Stimulated activated CD8-positive, alpha-beta memory T cell treated with anti-CD3 and anti-CD28 coated beads, Interleukin-7, amount 100 ng/mL, for 1 hour (primary cell): ENCODE results near the gene S100A2.
A peak's percentile ranks its signal among the peaks of the same experiment; 100 is the strongest.
"Not testable (repeated sequence)": the region's sequence is repeated elsewhere in the genome, so short reads cannot be mapped to it uniquely, and the experiment has no call there.

Experiments used
- DNase-seq, 2 donors: peaks; one replicate each; pipeline ENCODE4 v3.0.0-alpha.2; 2020; ENCODE audit warnings: low read depth in 2 of 2

Gene S100A2

DNA sequence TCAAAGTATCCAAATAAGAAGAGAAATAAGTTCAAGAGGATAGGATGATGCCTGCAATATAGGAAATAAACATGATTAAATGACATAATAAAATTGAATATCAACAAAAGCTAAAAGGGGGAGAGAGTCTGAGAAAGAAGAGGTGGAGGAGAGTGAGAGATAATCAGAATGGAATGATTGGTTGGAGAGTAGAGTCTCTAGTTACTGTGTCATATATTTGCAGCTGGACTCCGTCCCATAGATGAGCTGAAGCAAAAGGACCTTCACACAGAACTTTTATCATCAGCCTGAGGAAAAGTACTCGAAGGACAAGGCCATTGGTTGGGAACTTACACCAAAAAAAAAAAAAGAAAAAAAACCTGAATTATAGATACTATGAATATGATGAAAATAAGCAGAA is 22.8 kb upstream of the S100A2 start:
- DNase-seq, result no peak

DNA sequence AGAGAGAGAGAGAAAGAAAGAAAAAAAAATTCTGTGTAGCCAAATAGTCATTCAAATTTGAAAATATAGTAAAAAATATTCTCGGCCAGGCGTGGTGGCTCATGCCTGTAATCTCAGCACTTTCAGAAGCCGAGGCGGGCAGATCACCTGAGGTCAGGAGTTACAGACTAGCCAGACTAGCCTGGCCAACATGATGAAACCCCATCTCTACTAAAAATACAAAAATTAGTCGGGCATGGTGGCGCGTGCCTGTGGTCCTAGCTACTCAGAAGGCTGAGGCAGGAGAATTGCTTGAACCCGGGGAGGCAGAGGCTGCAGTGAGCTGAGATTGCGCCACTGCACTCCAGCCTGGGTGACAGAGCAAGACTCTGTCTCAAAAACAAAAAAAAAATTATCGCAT is 22.4 kb upstream of the S100A2 start:
- not testable (repeated sequence) for DNase-seq

DNA sequence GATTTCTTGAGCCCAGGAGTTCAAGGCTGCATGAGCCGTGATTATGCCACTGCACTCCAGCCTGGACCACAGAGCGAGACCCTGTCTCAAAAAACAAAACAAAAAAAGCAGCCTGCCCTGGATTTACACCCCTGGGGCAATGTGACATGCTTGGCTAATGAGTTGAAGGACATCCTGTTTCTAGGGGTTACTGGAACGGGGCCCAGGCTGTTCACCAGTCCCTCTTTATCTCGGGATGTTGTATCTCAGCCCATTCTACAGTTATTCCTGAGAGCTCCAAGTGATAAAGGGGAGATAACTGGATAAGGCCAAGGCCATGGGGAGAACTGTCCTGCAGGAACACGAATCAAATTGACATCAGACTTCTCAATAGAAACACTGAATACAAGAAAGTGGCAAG is 21.7 kb upstream of the S100A2 start:
- no peak for DNase-seq

DNA sequence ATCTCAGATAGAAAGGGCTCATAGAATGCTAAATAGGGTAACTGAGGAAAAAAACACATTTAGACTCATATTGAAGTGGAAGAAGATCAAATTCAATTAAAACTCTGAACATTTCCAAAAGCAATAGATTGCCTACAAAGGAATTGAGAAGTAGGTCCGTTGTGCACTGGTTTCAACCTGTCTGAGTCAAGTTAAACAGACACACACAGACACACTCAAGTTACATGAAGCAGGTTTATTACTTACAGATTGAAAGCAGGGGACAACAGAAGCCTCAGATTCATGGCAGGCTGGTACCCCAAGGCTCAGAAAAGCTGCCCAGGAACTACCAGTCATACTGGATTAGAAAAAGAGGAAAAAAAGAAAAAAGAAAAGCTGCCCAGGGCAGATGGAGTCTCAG is 20.7 kb upstream of the S100A2 start:
- no peak for DNase-seq

DNA sequence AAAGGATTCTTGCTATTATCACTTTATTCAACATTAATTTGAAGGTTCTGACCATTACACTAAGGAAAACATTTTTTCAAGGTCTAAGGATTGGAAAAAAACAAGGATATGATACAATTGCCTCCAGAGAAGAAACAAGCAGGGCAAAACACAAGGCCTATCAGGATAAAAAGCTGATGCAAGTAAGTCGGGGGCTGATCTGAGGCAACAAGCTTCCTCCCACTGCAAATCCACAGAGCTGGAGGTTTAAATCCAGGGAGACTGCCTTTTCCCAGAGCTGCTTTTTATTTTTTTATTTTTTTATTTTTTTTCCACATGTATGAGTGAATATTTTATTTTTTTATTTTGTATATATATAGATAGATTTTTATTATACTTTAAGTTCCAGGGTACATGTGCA is 19.4 kb upstream of the S100A2 start:
- no peak for DNase-seq

DNA sequence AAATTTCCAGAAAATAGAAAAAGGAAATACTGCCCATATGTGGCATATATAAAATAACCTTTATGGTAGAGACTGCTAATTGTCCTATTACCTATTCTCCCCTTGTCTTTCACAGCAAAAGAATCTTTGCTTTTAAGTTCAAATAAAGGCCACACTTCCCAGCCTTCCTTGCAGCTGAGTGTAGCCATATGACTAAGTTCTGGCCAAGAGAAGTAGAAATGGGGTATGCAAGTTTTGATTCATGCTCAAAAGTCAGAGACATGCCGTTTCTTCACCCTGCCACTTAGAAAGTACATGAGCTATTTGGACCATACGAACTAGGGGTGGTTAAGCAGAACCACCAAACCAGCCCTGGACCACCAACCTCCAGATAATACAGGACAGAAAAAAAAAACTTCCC is 18.3 kb upstream of the S100A2 start:
- no peak for DNase-seq

DNA sequence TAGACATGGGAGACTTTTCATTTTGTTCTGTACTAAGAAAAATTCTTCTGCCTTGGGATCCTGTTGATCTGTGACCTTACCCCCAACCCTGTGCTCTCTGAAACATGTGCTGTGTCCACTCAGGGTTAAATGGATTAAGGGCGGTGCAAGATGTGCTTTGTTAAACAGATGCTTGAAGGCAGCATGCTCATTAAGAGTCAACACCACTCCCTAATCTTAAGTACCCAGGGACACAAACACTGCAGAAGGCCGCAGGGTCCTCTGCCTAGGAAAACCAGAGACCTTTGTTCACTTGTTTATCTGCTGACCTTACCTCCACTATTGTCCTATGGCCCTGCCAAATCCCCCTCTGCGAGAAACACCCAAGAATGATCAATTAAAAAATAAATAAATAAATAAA is 17.9 kb upstream of the S100A2 start:
- not testable (repeated sequence) for DNase-seq

DNA sequence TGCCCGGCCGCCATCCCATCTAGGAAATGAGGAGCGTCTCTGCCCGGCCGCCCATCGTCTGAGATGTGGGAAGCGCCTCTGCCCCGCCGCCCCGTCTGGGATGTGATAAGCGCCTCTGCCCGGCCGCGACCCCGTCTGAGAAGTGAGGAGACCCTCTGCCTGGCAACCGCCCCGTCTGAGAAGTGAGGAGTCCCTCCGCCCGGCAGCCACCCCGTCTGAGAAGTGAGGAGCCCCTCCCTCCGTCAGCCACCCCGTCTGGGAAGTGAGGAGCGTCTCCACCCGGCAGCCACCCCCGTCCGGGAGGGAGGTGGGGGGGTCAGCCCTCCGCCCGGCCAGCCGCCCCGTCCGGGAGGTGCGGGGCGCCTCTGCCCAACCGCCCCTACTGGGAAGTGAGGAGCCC is 17.2 kb upstream of the S100A2 start:
- DNase-seq, result not testable (repeated sequence)

DNA sequence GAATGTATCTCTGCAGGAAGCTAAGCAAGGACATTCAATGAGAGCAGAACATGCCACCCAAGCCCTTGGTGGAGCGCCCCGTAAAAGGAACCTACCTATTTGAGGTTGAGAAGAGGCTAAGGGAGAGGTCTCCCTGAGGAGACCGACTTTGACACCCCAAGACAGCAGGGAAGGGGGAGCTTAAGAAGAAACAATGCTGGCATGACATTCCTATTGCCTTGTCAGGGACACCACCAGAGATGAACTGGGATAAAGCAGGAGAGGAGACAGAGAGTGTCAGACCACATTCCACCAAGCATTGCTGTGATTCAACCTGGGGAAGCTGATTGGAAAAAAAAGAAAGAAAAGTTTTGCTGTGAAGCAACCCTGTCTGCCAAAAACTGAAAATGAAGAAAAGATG is 13.3 kb upstream of the S100A2 start:
- no peak for DNase-seq

DNA sequence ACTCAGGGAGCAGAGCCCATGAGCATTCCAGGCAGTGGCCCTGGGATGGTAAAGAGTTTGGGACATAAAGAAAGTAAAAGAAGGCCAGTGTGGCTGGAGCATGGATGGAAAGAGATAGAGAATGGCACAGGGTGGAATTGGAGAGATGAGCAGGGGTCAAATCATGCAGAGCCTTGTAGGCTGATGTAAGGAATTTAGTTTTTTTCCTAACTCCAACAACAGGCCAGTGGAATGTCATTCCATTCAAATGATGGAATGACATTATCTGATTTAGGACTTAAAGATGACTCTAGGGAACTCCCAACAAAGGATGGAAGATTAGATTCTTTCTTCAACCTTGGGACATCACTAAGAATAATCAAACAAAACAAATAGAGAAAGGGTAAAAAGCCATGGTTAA is 12.8 kb upstream of the S100A2 start:
- no peak for DNase-seq

DNA sequence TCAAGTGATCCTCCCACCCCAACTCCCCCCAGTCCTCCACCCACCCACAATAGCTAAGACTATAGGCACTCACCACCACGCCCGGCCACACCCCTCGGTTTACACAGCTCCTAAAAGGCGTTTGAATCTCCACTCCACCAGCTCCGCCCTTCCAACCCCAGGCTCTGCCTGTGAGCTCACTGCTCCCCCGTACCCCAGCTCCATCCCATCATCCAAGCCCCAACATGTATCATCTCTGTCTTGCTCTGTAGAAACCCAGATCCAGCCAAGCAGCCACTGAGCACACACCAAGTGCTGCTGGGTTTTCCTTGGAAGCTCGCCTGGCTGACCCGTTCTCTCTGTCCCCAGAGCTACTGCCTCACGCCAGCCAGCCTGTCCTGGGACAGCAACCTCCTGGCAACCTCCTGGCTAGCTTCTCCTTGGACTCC is 12.0 kb upstream of the S100A2 start:
- no peak for DNase-seq

DNA sequence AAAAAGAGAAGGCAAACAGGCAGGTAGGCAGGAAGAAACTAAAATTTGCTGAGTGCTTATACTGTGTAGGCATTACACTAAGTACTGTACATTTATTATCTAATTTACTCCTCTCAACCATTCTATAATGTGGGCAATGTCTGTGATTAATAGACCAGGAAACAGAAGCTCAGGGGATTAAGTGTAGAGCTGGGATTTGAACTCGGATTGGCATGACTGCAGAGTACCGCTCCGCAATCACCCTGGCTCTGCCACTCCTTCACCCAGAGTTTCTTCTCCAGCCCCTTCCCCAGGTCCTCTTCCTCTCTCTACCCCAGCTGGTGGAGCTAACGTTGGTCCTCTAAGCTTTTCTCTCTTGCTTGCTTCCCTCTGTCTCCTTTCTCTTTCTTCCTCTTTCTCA is 11.5 kb upstream of the S100A2 start:
- DNase-seq, result no peak

DNA sequence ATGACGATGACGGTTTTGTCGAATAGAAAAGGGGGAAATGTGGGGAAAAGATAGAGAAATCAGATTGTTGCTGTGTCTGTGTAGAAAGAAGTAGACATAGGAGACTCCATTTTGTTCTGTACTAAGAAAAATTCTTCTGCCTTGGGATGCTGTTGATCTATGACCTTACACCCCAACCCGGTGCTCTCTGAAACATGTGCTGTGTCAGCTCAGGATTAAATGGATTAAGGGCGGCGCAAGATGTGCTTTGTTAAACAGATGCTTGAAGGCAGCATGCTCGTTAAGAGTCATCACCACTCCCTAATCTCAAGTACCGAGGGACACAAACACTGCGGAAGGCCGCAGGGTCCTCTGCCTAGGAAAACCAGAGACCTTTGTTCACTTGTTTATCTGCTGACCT is 9.9 kb upstream of the S100A2 start:
- DNase-seq, result not testable (repeated sequence)

DNA sequence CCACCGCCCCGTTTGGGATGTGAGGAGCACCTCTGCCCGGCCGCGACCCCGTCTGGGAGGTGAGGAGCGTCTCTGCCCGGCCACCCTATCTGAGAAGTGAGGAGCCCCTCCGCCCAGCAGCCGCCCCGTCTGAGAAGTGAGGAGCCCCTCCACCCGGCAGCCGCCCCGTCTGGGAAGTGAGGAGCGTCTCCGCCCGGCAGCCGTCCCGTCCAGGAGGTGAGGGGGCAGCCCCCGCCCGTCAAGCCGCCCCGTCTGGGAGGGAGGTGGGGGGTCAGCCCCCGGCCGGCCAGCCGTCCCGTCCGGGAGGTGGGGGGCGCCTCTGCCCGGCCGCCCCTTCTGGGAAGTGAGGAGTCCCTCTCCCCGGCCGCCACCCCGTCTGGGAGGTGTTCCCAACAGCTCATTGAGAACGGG is 9.4 kb upstream of the S100A2 start:
- not testable (repeated sequence) for DNase-seq

DNA sequence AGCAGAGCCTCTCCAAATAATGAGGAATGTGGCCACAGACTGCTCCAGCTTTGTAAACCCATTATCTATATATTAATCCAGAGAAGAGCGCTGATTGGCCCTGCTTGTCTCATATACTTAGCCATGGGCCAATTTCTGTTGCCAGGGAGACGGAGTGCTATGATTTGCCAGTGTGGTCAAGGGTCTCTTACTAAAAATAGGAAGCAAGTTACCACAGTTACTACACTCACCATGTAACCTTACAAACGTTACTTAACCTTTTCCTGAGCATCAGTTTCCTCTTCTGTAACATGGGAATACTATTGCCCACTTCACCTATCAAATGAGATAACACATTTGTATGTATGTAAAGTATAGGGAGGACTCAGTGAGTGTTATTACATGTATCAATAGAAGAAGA is 7.7 kb upstream of the S100A2 start:
- DNase-seq, result no peak

DNA sequence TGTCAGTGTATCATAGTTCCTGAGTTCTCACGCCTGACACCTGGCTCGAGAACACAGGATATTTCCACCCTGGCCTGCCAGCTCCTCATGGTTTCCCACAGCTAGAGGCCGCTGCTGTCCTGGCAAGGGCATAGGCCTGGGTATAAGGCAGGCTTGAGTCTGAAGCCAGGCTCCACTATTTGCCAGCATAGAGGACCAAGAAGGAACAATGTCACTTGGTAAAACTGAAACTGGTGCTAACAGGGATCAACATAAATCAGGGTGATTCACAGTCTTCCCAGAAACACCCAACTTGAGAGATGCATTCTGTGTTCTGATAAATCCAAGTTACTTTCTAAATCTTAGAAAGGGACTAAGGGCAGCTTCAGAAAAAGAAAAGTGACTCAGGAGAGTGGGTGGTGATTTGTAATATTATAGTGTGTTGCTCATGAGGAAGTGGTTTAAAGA is 6.9 kb upstream of the S100A2 start:
- DNase-seq, result no peak

DNA sequence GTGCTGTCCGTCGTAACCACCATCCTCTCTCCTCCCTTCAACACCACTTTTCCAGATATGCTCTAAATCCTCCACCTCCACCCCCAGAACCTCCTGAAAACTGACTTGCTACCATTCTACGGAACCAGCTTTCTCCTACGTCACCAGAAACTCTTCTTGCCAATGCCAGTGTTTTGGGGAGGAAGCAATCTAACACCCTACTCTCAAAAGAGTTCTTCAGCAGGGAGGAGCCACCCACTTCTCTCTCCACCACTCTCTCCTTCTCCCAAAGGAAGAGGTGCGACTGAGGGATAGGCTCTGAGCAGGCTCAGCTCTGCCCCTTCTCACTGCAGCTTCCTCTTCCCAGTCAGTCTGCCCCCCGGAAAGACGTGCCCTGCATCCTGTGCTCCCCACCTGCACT is 6.1 kb upstream of the S100A2 start:
- DNase-seq, result no peak

DNA sequence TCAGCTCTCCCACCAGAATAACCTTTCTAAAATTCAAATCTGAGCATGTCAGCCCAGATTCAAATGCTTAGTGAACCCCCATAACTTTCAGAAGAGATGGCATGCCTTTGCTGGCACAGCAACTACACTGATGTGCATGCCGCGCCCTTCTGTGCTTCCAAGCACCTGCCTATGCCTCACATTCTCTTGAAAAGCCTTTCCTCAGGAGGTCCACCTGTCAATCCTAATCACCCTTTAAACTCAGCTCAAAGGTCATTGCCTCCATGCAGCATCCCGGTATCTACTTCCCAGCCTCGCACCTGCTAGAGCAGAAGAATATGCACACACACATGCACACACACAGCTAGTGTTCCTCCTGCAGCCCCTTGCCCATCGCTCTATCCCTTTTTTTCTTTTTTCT is 5.2 kb upstream of the S100A2 start:
- no peak for DNase-seq

DNA sequence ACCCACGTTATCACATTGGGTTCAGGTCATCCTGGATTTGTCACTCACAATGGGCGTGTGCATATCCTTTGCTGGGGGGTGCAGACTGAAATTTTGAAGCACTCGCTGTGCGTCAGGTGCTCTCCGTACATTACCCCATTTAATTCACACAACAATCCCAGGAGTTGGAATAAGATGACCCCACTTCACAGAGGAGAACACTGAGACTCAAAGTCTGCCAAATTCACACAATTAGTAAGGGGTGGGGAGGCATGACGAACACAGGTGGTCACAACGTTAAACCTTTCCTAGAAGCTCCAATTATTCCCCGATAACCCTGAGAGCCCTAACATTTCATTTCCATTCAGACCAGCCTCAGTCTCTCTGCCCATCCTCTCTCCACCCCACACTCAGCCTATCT is 3.8 kb upstream of the S100A2 start:
- no peak for DNase-seq

DNA sequence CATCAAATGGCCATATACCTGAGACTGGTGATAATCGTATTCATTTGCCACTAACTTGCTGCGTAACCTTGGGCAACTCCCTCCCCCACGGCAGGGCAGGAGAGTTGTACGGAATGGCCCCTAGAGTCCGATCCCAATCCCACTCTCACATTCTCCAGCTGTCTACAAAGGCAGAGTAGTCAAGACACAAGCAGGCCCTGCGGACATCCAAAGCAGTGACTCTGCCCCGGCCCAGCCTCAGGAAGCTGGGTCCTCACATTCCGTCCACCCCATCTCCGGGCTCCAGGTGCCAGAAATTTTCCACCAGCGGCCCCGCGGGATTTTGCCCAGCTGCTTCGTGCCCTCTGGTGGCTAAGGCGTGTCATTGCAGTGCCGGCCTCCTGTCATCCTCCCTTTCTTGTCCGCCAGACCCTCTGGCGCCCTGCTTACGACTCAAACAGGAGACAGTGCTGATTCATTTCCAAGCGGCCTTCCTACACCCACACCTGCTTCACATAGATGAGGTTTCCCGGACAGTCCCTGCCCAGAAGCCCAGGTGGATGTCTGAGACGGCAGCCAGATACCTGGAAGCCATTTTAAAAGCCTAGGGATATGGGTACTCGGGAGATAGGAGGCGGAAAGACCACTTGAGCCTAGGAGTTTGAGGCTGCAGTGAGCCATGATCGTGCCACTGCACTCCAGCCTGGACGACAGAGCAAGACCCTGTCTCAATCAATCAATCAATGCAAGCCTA is 2.9 kb upstream of the S100A2 start:
- peak; percentile 58 to 63 for DNase-seq

DNA sequence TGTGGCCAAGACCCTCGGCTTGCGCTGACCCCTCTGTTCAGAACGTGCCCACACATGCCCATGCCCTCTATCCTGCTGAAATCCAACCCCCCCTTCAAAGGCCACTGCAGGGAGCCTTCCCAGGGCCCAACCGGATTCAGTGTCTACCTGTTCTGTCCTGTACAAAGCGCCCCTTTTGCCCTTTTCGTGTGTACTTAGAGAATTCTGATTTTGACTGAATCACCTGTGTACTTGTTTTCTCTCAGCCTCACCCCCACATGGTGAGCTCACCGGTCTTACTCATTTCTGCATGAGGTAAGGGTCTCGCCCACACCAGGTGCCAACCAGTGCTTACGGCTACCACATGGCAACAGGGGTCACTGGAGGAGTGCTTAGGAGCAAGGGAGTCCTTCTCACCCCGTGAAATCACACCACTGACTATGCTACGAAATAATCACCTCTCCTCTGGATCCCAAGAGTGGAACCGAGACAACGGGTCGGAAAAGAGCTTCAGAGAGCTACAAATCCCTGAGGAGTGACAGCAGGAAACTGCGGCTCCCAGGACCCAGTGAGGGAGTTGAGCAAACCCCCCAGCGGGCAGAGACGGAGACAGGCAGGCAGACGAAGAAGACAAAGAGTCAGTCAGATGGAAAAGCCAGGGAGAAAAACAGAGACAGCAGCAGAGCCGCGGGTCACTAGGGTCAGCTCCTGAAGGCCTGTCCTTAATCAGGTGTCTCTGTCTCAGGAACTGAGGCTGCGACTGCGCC is 2.1 kb upstream of the S100A2 start:
- no peak for DNase-seq

DNA sequence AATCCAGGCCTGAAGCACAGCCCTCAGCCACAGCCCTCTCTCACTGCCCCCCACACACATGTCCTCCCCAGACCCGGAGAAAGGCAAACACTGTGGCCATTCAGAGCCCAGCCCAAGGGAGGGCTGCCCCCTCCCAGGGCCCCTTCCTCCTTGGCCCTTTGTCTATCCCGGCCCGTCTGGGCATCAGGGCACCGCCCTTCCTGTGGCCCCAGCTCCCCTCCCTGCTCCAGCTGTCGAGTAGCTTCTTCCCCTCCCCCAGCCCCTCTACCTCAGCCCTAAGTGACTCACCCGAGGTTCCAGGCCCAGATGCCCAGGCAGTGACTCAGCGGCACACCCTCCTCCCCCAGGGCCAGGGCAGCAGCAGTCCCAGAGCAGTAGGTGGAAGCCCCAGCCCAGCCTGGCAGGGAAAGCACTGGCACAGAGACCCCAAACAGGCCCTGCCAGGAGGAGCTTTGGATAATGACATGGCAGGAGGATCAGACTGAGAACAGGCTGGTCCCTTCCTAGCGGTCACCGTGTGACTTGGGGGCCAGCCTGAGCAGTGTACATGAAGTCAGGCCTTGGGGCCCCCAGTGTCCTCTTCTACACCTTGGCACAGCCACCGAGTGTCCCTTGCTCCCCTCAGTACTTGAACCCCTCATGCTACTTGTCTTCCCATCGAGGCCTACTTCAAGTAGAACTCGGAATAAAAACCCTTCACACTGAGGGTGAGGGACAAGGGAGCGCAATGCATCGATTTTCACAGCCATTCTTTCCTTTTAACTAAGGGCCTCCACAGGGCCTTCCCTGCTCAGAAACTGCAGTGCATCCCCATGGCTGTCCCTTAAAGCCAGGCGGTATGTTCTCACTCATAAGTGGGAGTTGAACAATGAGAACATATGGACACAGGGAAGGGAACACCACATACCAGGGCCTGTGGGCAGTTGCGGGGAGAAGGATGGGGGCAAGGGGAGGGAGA is 1.0 kb upstream of the S100A2 start:
- peak; percentile 58 to 75 for DNase-seq
